Activated T-cell treated with anti-CD3 and anti-CD28 coated beads, Interleukin-2, amount 50 U/mL, for 1 hour (primary cell): ENCODE data around the gene ZNF790.

ENCODE experiments used
- DNase-seq: peaks from one replicate; pipeline ENCODE4 v3.0.0-alpha.2; 2020

ZNF790 gene

DNA sequence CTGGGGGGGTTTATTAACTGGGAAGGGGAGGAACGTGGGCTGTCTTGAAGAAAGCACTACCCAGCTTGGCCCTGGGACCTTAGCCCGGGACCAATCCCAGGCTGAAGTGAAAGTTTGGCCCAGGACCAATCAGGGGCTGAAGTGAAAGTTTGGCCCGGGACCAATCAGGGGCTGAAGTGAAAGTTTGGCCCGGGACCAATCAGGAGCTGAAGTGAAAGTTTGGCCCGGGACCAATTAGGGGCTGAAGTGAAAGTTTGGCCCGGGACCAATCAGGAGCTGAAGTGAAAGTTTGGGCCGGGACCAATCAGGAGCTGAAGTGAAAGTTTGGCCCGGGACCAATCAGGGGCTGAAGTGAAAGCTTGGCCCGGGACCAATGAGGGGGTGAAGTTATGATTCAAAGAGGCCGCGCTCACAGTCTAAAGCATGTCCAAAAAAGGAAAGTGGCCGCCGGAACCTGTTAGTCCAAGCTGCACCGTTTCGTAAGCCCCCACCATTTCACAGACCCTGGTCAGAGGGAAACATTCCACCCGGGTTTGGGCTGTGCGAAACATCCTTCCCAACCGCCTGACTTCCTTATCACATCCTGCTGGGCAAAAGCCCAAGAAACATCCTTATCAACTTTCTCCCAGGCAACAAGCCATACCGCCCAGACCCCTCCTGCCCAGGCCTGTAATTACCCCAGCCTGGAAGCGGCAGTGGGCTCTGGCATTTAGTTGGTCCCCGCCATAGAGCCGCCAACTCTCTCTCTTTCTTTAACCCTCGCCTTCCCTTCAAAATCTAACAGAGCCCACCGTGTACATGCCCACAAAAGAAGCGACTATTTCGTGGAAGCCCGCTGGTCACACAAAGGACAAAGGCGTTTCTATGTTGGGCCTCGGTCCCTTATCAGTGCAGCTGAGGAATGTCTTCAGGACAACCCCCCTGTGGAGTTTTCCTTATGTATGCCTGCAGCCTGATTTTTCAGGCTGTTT, 66.6 kb downstream of the ZNF790 start:
- DNase-seq: no peak
